IMR-90 (cell line): ENCODE measurements around the gene SPARCL1. TPM values are rescaled to one million over a fixed set of nuclear protein-coding genes. Genes with fewer than 3 reads are reported as not detected.

ENCODE experiments used
- ATAC-seq: fragments of 200-7000 bp; cut with Tn5 transposase; 2 replicates; pipeline ENCODE4 v1.9.1; 2020; ENCODE audit warnings: low read depth, mild to moderate bottlenecking, moderate library complexity
- BruUV-seq: library from RNA; stranded (reverse); fragments of 400-500 nt; replicated peaks from 2 replicates; lab custom pipeline; 2021; lab: Mats Ljungman, UMichigan
- CTCF ChIA-PET: fragments of 300-600 bp; formaldehyde crosslinking; extraction: SDS; loops from one replicate; lab custom pipeline; 2021; ENCODE audit warnings: antibody characterized with exemption; lab: Yijun Ruan, JAX
- POLR2A ChIA-PET: fragments of 300-600 bp; sonication (Branson Sonifier 250); formaldehyde crosslinking; loops from one replicate; lab custom pipeline; 2022; ENCODE audit warnings: antibody characterized with exemption; ENCODE audit not compliant: unreplicated experiment; lab: Charles Lee
- DNase-seq: peaks from one replicate; pipeline ENCODE4 v3.0.0; 2013
- H2AFZ ChIP-seq: replicated peaks from 2 replicates; pipeline ENCODE3; 2013; ENCODE audit warnings: low read length, mild to moderate bottlenecking; ENCODE audit not compliant: poor library complexity
- H2AK5ac ChIP-seq: 2 replicates; pipeline ENCODE4 v1.6.1; 2013; ENCODE audit warnings: low read depth, low read length, inconsistent platforms
- H2AK9ac ChIP-seq: replicated peaks from 2 replicates; pipeline ENCODE3; 2013; ENCODE audit warnings: mild to moderate bottlenecking, low read depth, low read length, moderate library complexity; ENCODE audit not compliant: poor library complexity
- H2BK120ac ChIP-seq: 2 replicates; pipeline ENCODE4 v1.6.1; 2013; ENCODE audit warnings: low read depth, low read length, inconsistent platforms
- H2BK15ac ChIP-seq: 3 replicates; pipeline ENCODE4 v1.6.1; 2013; ENCODE audit warnings: low read depth, low read length, inconsistent platforms
- H2BK20ac ChIP-seq: 2 replicates; pipeline ENCODE4 v1.6.1; 2013; ENCODE audit warnings: low read depth, mild to moderate bottlenecking, inconsistent platforms, low read length, moderate library complexity
- H2BK5ac ChIP-seq: 2 replicates; pipeline ENCODE4 v1.6.1; 2013; ENCODE audit warnings: mild to moderate bottlenecking, low read depth, low read length, inconsistent platforms; ENCODE audit not compliant: poor library complexity, severe bottlenecking
- H3K14ac ChIP-seq: replicated peaks from 2 replicates; pipeline ENCODE4 v1.6.1; 2013; ENCODE audit warnings: low read depth, low read length, inconsistent platforms
- H3K18ac ChIP-seq: 2 replicates; pipeline ENCODE4 v1.6.1; 2013; ENCODE audit warnings: low read depth, low read length, control low read depth
- H3K23ac ChIP-seq: 2 replicates; pipeline ENCODE4 v1.6.1; 2013; ENCODE audit warnings: low read depth, low read length, inconsistent platforms
- H3K27ac ChIP-seq: 2 replicates; pipeline ENCODE4 v1.5.1; 2013; ENCODE audit warnings: mild to moderate bottlenecking, control low read depth, low read length; ENCODE audit not compliant: insufficient read depth
- H3K27me3 ChIP-seq: 2 replicates; pipeline ENCODE4 v1.6.1; 2013; ENCODE audit warnings: low read length; ENCODE audit not compliant: control insufficient read depth, insufficient read depth
- H3K36me3 ChIP-seq: 2 replicates; pipeline ENCODE4 v1.6.1; 2013; ENCODE audit warnings: low read length, mixed read lengths; ENCODE audit not compliant: control insufficient read depth, insufficient read depth
- H3K4ac ChIP-seq: 2 replicates; pipeline ENCODE4 v1.6.1; 2013; ENCODE audit warnings: low read depth, low read length, inconsistent platforms
- H3K4me1 ChIP-seq: 2 replicates; pipeline ENCODE4 v1.6.1; 2013; ENCODE audit warnings: low read length, mixed read lengths; ENCODE audit not compliant: control insufficient read depth, insufficient read depth
- H3K4me2 ChIP-seq: 2 replicates; pipeline ENCODE4 v1.6.1; 2013; ENCODE audit warnings: low read depth, mild to moderate bottlenecking, control low read depth, low read length, moderate library complexity
- H3K4me3 ChIP-seq: 2 replicates; pipeline ENCODE4 v1.5.1; 2013; ENCODE audit warnings: low read depth, mild to moderate bottlenecking, control low read depth, low read length, moderate library complexity; ENCODE audit not compliant: insufficient read depth
- H3K56ac ChIP-seq: 2 replicates; pipeline ENCODE4 v1.6.1; 2013; ENCODE audit warnings: low read length, inconsistent platforms; ENCODE audit not compliant: insufficient read depth; ENCODE audit errors: extremely low read depth
- H3K79me1 ChIP-seq, 2 experiments: 2 replicates each; pipeline ENCODE4 v1.6.1; 2013; ENCODE audit warnings: low read length in 2 of 2, inconsistent platforms in 1 of 2, low read depth in 1 of 2
- H3K9ac ChIP-seq: 2 replicates; pipeline ENCODE4 v1.6.1; 2013; ENCODE audit warnings: low read depth, low read length, control low read depth
- H3K9me1 ChIP-seq: 2 replicates; pipeline ENCODE4 v1.6.1; 2013; ENCODE audit warnings: low read length, inconsistent platforms; ENCODE audit not compliant: insufficient read depth
- H3K9me3 ChIP-seq: 2 replicates; pipeline ENCODE4 v1.6.1; 2013; ENCODE audit warnings: low read length; ENCODE audit not compliant: control insufficient read depth, insufficient read depth
- H4K20me1 ChIP-seq: 2 replicates; pipeline ENCODE4 v1.6.1; 2013; ENCODE audit warnings: low read length, inconsistent platforms; ENCODE audit not compliant: insufficient read depth
- H4K5ac ChIP-seq: 2 replicates; pipeline ENCODE4 v1.6.1; 2013; ENCODE audit warnings: mild to moderate bottlenecking, low read depth, low read length, control low read depth
- H4K8ac ChIP-seq, 2 experiments: 2 replicates each; pipeline ENCODE4 v1.6.1; 2013; ENCODE audit warnings: low read depth in 2 of 2, low read length in 2 of 2, control low read depth in 1 of 2, inconsistent platforms in 1 of 2
- H4K91ac ChIP-seq: 2 replicates; pipeline ENCODE4 v1.6.1; 2013; ENCODE audit warnings: low read depth, low read length, inconsistent platforms; ENCODE audit not compliant: insufficient read depth
- BHLHE40 ChIP-seq: fragments of 150-350 bp; IDR thresholded peaks from 2 replicates; pipeline ENCODE4 v1.6.1; 2016; ENCODE audit warnings: mild to moderate bottlenecking, low read depth, low read length
- CEBPB ChIP-seq: IDR thresholded peaks from 2 replicates; pipeline ENCODE4 v1.6.1; 2012; ENCODE audit warnings: low read depth, low read length, improper control_type of control experiment
- CHD1 ChIP-seq: IDR thresholded peaks from 2 replicates; pipeline ENCODE4 v1.6.1; 2012; ENCODE audit warnings: low read depth, low read length, improper control_type of control experiment
- MAFK ChIP-seq: IDR thresholded peaks from 2 replicates; pipeline ENCODE4 v1.6.1; 2012; ENCODE audit warnings: low read depth, low read length, improper control_type of control experiment
- MAZ ChIP-seq: IDR thresholded peaks from 2 replicates; pipeline ENCODE4 v1.6.1; 2012; ENCODE audit warnings: low read depth, mild to moderate bottlenecking, low read length, improper control_type of control experiment, moderate library complexity, borderline replicate concordance
- NFE2L2 ChIP-seq: fragments of 150-350 bp; IDR thresholded peaks from 2 replicates; pipeline ENCODE4 v1.6.1; 2016; ENCODE audit warnings: low read depth, mild to moderate bottlenecking, low read length
- RAD21 ChIP-seq: IDR thresholded peaks from 2 replicates; pipeline ENCODE4 v1.6.1; 2012; ENCODE audit warnings: low read length, improper control_type of control experiment
- RCOR1 ChIP-seq: IDR thresholded peaks from 2 replicates; pipeline ENCODE4 v1.6.1; 2012; ENCODE audit warnings: mild to moderate bottlenecking, low read length, improper control_type of control experiment; ENCODE audit not compliant: insufficient replicate concordance
- RFX5 ChIP-seq: IDR thresholded peaks from 2 replicates; pipeline ENCODE4 v1.8.0; 2012; ENCODE audit warnings: low read depth, mild to moderate bottlenecking, low read length, moderate library complexity
- SMC3 ChIP-seq: fragments of 150-350 bp; IDR thresholded peaks from 2 replicates; pipeline ENCODE4 v1.6.1; 2016; ENCODE audit warnings: low read depth, mild to moderate bottlenecking, antibody characterized with exemption, low read length, moderate library complexity
- USF2 ChIP-seq: fragments of 150-350 bp; IDR thresholded peaks from 2 replicates; pipeline ENCODE4 v1.6.1; 2017; ENCODE audit warnings: mild to moderate bottlenecking, antibody characterized with exemption, low read length, low read depth
- WGBS, 2 experiments: methylation state at CpG; one replicate each; pipeline versions ENCODE4 v1.1.5 to v1.1.7; 2013; ENCODE audit warnings: missing lambda C conversion rate in 2 of 2; ENCODE audit not compliant: insufficient read length in 1 of 2; ENCODE audit errors: extremely low coverage in 2 of 2; 5-methylcytosine and 5-hydroxymethylcytosine counted together
- dilution Hi-C: fragments of 300-500 bp; cut with HindIII; formaldehyde crosslinking; loops from one replicate; pipeline ENCODE4 v1.14.3; 2018; ENCODE audit warnings: low sequenced_read_pairs; ENCODE audit not compliant: unreplicated experiment
- in situ Hi-C: fragments of 300-500 bp; cut with MboI; formaldehyde crosslinking; loops from 3 replicates; pipeline ENCODE4 v1.14.3; 2019; ENCODE audit warnings: low sequenced_read_pairs, inconsistent platforms, mixed read lengths
- intact Hi-C: fragments of 100-400 bp; cut with micrococcal nuclease; formaldehyde crosslinking; loops from 2 replicates; pipeline ENCODE4 v1.10.0; 2022
- polyA plus RNA-seq, 3 experiments: library from polyadenylated mRNA; depleted of rRNA; stranded (reverse); fragments of >200 nt; gene quantifications; 2 replicates each; pipeline ENCODE4 v1.2.3, GENCODE V29; 2012; ENCODE audit warnings: low replicate concordance in 1 of 3
- total RNA-seq: library from RNA; depleted of rRNA; stranded (reverse); fragments of >200 nt; gene quantifications from 2 replicates; pipeline ENCODE4 v1.2.3, GENCODE V29; 2012
- TF ChIP-seq, protein P1 (sequence below): conservative IDR thresholded peaks from 2 replicates; pipeline ENCODE4 v1.5.1; 2012; ENCODE audit warnings: mild to moderate bottlenecking, low read depth, low read length, improper control_type of control experiment
- TF ChIP-seq, protein P2 (sequence below): fragments of 150-350 bp; IDR thresholded peaks from 2 replicates; pipeline ENCODE4 v1.6.1; 2016; ENCODE audit warnings: low read depth, mild to moderate bottlenecking, low read length, moderate library complexity, borderline replicate concordance

Gene SPARCL1
- total and polyA plus RNA-seq, 2 of the 4 experiments (the other 2 are of a cell fraction): not detected

DNA sequence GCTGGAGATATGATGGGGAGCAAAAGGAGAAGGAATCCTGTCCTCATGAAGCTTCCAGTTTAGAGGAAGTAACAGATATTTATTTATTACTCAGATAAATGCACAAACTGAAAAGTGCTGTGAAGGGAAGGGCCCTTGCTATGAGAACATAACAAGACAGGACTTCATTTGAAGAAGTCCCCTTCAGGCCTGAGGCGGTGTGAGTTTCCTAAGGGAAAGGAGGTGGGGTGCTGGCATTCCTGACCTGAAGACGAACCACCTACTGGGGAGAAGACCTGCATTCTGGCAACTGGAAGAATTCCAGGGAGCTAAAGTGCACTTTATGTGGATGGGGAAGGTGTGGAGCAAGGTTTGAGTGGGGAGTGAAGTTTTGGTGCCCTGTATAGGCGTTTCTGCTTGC is 15.9 kb upstream of the SPARCL1 start:
- Histone ChIP-seq H4K8ac (no peak overlapping the region), H3K4ac (no peak overlapping the region), H3K56ac (no peak overlapping the region), H3K14ac (no peak overlapping the region), H2BK5ac (no peak overlapping the region), H3K23ac (no peak overlapping the region), H4K5ac (no peak overlapping the region), H4K91ac (no peak overlapping the region), H2BK15ac (no peak overlapping the region), H3K36me3 (no peaks in the 10 kb centered on the region), H3K4me2 (no peak overlapping the region), H3K79me1 (no peaks in the 10 kb centered on the region), H3K27me3 (peaks cover 9% of the 10 kb centered on the region), H2AK5ac (no peak overlapping the region), H4K20me1 (no peaks in the 10 kb centered on the region), H2AFZ (no peak overlapping the region), H3K27ac (no peak overlapping the region), H3K9me3 (no peaks in the 10 kb centered on the region), H3K4me1 (no peaks in the 10 kb centered on the region), H3K9me1 (no peaks in the 10 kb centered on the region), H2AK9ac (no peak overlapping the region), H3K4me3 (no peak overlapping the region), H3K9ac (no peak overlapping the region), H2BK20ac (no peak overlapping the region), H2BK120ac (no peak overlapping the region), H3K18ac (no peak overlapping the region)
- no TSS peak for BruUV-seq
- CTCF ChIA-PET: no interaction called here
- TF ChIP-seq CHD1 (no peak), RAD21 (no peak), MAFK (no peak), BHLHE40 (no peak), RFX5 (no peak), CEBPB (no peak), NFE2L2 (no peak), USF2 (no peak), RCOR1 (no peak), MAZ (no peak), SMC3 (no peak)
- TF ChIP-seq, protein P1, sequence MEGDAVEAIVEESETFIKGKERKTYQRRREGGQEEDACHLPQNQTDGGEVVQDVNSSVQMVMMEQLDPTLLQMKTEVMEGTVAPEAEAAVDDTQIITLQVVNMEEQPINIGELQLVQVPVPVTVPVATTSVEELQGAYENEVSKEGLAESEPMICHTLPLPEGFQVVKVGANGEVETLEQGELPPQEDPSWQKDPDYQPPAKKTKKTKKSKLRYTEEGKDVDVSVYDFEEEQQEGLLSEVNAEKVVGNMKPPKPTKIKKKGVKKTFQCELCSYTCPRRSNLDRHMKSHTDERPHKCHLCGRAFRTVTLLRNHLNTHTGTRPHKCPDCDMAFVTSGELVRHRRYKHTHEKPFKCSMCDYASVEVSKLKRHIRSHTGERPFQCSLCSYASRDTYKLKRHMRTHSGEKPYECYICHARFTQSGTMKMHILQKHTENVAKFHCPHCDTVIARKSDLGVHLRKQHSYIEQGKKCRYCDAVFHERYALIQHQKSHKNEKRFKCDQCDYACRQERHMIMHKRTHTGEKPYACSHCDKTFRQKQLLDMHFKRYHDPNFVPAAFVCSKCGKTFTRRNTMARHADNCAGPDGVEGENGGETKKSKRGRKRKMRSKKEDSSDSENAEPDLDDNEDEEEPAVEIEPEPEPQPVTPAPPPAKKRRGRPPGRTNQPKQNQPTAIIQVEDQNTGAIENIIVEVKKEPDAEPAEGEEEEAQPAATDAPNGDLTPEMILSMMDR: no peak
- TF ChIP-seq, protein P2, sequence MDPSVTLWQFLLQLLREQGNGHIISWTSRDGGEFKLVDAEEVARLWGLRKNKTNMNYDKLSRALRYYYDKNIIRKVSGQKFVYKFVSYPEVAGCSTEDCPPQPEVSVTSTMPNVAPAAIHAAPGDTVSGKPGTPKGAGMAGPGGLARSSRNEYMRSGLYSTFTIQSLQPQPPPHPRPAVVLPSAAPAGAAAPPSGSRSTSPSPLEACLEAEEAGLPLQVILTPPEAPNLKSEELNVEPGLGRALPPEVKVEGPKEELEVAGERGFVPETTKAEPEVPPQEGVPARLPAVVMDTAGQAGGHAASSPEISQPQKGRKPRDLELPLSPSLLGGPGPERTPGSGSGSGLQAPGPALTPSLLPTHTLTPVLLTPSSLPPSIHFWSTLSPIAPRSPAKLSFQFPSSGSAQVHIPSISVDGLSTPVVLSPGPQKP: no peak
- ATAC-seq (no peak), DNase-seq (no peak)
- intact Hi-C loops: no loop called here
- no CpG with 5 or more reads among the region's 3 CpGs for WGBS, 2 experiments
- in situ Hi-C loops: loop anchor here (10.0 kb wide), 1 partner anchor 300 kb away; no protein-coding TSS in a partner anchor
- dilution Hi-C loops: no loop called here
- POLR2A ChIA-PET: no interaction called here
